ENCODE measurements around the gene LCE1A. TPM values are rescaled to one million over a fixed set of nuclear protein-coding genes. Genes with fewer than 3 reads are reported as not detected.

The LCE1A gene
- total and polyA plus RNA-seq, 4 experiments from 2014 or later = not detected

- Mint-ChIP-seq H3K9me3 (no peaks in the 10 kb centered on the region), H3K4me3 (no peak overlapping the region), H3K36me3 (no peaks in the 10 kb centered on the region), H3K27ac (no peak overlapping the region), H3K4me1 (peaks cover 0 to 1% (median 0%) of the 10 kb centered on the region in 4 donors), H3K27me3 (peaks cover 5 to 6% of the 10 kb centered on the region in 2 donors)
- H3K4me1 ChIP-seq (ENCODE audit: insufficient read depth, low read length) = no peaks in the 10 kb centered on the region
- DNase-seq = peak; percentile 31 to 50 (median 38)
- H3K36me3 ChIP-seq (ENCODE audit: insufficient read depth, low read length) = no peaks in the 10 kb centered on the region
- no peak overlapping the region for H3K27ac ChIP-seq (ENCODE audit: low read depth, low read length)
- H3K9me3 ChIP-seq (ENCODE audit: control insufficient read depth in 1 of 2, low read length in 2 of 2) = no peaks in the 10 kb centered on the region
- POLR2A ChIA-PET (ENCODE audit: partially characterized antibody) = no interaction called here
- H3K27me3 ChIP-seq (ENCODE audit: insufficient read depth, low read length) = no peaks in the 10 kb centered on the region
- intact Hi-C loops (cut with micrococcal nuclease) = no loop called here
- CTCF ChIA-PET (ENCODE audit: partially characterized antibody) = interaction anchor here (0.6 to 1.7 kb wide), 8 partner anchors 8 to 421 kb away, joined by 3 to 5 read pairs (median 3); partner anchors contain the start of gene SMCP
- no peak overlapping the region for H3K4me3 ChIP-seq (ENCODE audit: low read length in 2 of 2)
Measured at GRCh38 chr1:152869808-152870419, 42.6 kb downstream of the LCE1A start.

GRCh38 chr1:152870831-152871730 lies 43.8 kb downstream of the LCE1A start:
- intact Hi-C loops (cut with micrococcal nuclease) = no loop called here
- Histone ChIP-seq H3K36me3 (ENCODE audit: insufficient read depth, low read length) (no peaks in the 10 kb centered on the region), H3K4me3 (ENCODE audit: low read length in 2 of 2) (no peak overlapping the region), H3K27ac (ENCODE audit: low read depth, low read length) (no peak overlapping the region), H3K4me1 (ENCODE audit: insufficient read depth, low read length) (no peaks in the 10 kb centered on the region), H3K9me3 (ENCODE audit: control insufficient read depth in 1 of 2, low read length in 2 of 2) (no peaks in the 10 kb centered on the region), H3K27me3 (ENCODE audit: insufficient read depth, low read length) (no peaks in the 10 kb centered on the region)
- no peaks in the 10 kb centered on the region for H3K36me3 Mint-ChIP-seq
- H3K9me3 Mint-ChIP-seq = no peaks in the 10 kb centered on the region
- ChIA-PET CTCF (ENCODE audit: partially characterized antibody) (interaction anchor here (0.8 to 1.7 kb wide), 7 partner anchors 8 to 416 kb away, joined by 3 to 5 read pairs (median 3); no protein-coding TSS in a partner anchor), POLR2A (ENCODE audit: partially characterized antibody) (no interaction called here)
- H3K27me3 Mint-ChIP-seq = peaks cover 8 to 11% of the 10 kb centered on the region in 2 donors
- no peak overlapping the region for H3K4me3 Mint-ChIP-seq
- no peak overlapping the region for H3K27ac Mint-ChIP-seq
- peaks cover 0 to 1% (median 0%) of the 10 kb centered on the region in 4 donors for H3K4me1 Mint-ChIP-seq
- DNase-seq = no peak

- H3K9me3 Mint-ChIP-seq = no peaks in the 10 kb centered on the region
- no peak overlapping the region for H3K27ac ChIP-seq (ENCODE audit: low read depth, low read length)
- peaks cover 0 to 1% (median 0%) of the 10 kb centered on the region in 4 donors for H3K4me1 Mint-ChIP-seq
- DNase-seq = no peak
- no peak overlapping the region for H3K4me3 Mint-ChIP-seq
- H3K4me1 ChIP-seq (ENCODE audit: insufficient read depth, low read length) = no peaks in the 10 kb centered on the region
- no peaks in the 10 kb centered on the region for H3K27me3 ChIP-seq (ENCODE audit: insufficient read depth, low read length)
- CTCF ChIA-PET (ENCODE audit: partially characterized antibody) = no interaction called here
- no peak overlapping the region for H3K4me3 ChIP-seq (ENCODE audit: low read length in 2 of 2)
- intact Hi-C loops (cut with micrococcal nuclease) = no loop called here
- no peaks in the 10 kb centered on the region for H3K9me3 ChIP-seq (ENCODE audit: control insufficient read depth in 1 of 2, low read length in 2 of 2)
- no peaks in the 10 kb centered on the region for H3K36me3 ChIP-seq (ENCODE audit: insufficient read depth, low read length)
- no peak overlapping the region for H3K27ac Mint-ChIP-seq
- POLR2A ChIA-PET (ENCODE audit: partially characterized antibody) = no interaction called here
- no peaks in the 10 kb centered on the region for H3K36me3 Mint-ChIP-seq
- peaks cover 8 to 11% of the 10 kb centered on the region in 2 donors for H3K27me3 Mint-ChIP-seq
Measured at GRCh38 chr1:152871731-152872126, 44.5 kb downstream of the LCE1A start.

GRCh38 chr1:152873495-152873894 lies 46.2 kb downstream of the LCE1A start:
- Mint-ChIP-seq H3K36me3 (no peaks in the 10 kb centered on the region), H3K27ac (no peak overlapping the region), H3K9me3 (no peaks in the 10 kb centered on the region), H3K4me1 (peaks cover 0 to 1% (median 0%) of the 10 kb centered on the region in 4 donors), H3K27me3 (peaks cover 14% of the 10 kb centered on the region in 2 donors), H3K4me3 (no peak overlapping the region)
- Histone ChIP-seq H3K9me3 (ENCODE audit: control insufficient read depth in 1 of 2, low read length in 2 of 2) (no peaks in the 10 kb centered on the region), H3K4me3 (ENCODE audit: low read length in 2 of 2) (no peak overlapping the region), H3K36me3 (ENCODE audit: insufficient read depth, low read length) (no peaks in the 10 kb centered on the region), H3K4me1 (ENCODE audit: insufficient read depth, low read length) (no peaks in the 10 kb centered on the region), H3K27me3 (ENCODE audit: insufficient read depth, low read length) (no peaks in the 10 kb centered on the region), H3K27ac (ENCODE audit: low read depth, low read length) (no peak overlapping the region)
- no peak for DNase-seq
- CTCF ChIA-PET (ENCODE audit: partially characterized antibody) = no interaction called here
- POLR2A ChIA-PET (ENCODE audit: partially characterized antibody) = no interaction called here
- intact Hi-C loops (cut with micrococcal nuclease) = no loop called here

GRCh38 chr1:152876827-152877226 lies 49.6 kb downstream of the LCE1A start:
- no peaks in the 10 kb centered on the region for H3K9me3 Mint-ChIP-seq

More at GRCh38 chr1:152876827-152877226, 49.6 kb downstream of the LCE1A start:
- Histone ChIP-seq H3K36me3 (ENCODE audit: insufficient read depth, low read length) (no peaks in the 10 kb centered on the region), H3K4me3 (ENCODE audit: low read length in 2 of 2) (no peak overlapping the region), H3K27ac (ENCODE audit: low read depth, low read length) (no peak overlapping the region), H3K27me3 (ENCODE audit: insufficient read depth, low read length) (no peaks in the 10 kb centered on the region), H3K4me1 (ENCODE audit: insufficient read depth, low read length) (no peaks in the 10 kb centered on the region), H3K9me3 (ENCODE audit: control insufficient read depth in 1 of 2, low read length in 2 of 2) (no peaks in the 10 kb centered on the region)
- Mint-ChIP-seq H3K27me3 (peaks cover 15% of the 10 kb centered on the region in 2 donors), H3K4me1 (peaks cover 0 to 14% (median 7%) of the 10 kb centered on the region in 4 donors), H3K4me3 (no peak overlapping the region), H3K27ac (no peak overlapping the region), H3K36me3 (no peaks in the 10 kb centered on the region)
- ChIA-PET CTCF (ENCODE audit: partially characterized antibody) (interaction anchor here (1.4 kb wide), 1 partner anchor 10 kb away, joined by 3 read pairs; no protein-coding TSS in a partner anchor), POLR2A (ENCODE audit: partially characterized antibody) (no interaction called here)
- intact Hi-C loops (cut with micrococcal nuclease) = no loop called here
- DNase-seq = no peak

Other genes starting within 250 kb of the LCE1A start
- not detected for gene LCE3D, start 247.0 kb upstream of the LCE1A start, total RNA-seq
- gene LCE3D, start 247.0 kb upstream of the LCE1A start, polyA plus RNA-seq = not detected
- gene LCE3C, start 227.2 kb upstream of the LCE1A start, total RNA-seq = not detected
- not detected for gene LCE3C, start 227.2 kb upstream of the LCE1A start, polyA plus RNA-seq
- gene LCE3B, start 213.7 kb upstream of the LCE1A start, total RNA-seq = not detected
- not detected for gene LCE3B, start 213.7 kb upstream of the LCE1A start, polyA plus RNA-seq
- gene LCE3A, start 204.4 kb upstream of the LCE1A start, total RNA-seq = not detected
- not detected for gene LCE3A, start 204.4 kb upstream of the LCE1A start, polyA plus RNA-seq
- not detected for gene LCE2D, start 164.1 kb upstream of the LCE1A start, total RNA-seq
- gene LCE2D, start 164.1 kb upstream of the LCE1A start, polyA plus RNA-seq = not detected
- not detected for gene LCE2C, start 152.2 kb upstream of the LCE1A start, total RNA-seq
- not detected for gene LCE2C, start 152.2 kb upstream of the LCE1A start, polyA plus RNA-seq
- not detected for gene LCE2B, start 141.3 kb upstream of the LCE1A start, total RNA-seq
- gene LCE2B, start 141.3 kb upstream of the LCE1A start, polyA plus RNA-seq = not detected
- gene LCE2A, start 129.1 kb upstream of the LCE1A start, total RNA-seq = not detected
- gene LCE2A, start 129.1 kb upstream of the LCE1A start, polyA plus RNA-seq = not detected
- gene LCE4A, start 119.3 kb upstream of the LCE1A start, total RNA-seq = not detected
- not detected for gene LCE4A, start 119.3 kb upstream of the LCE1A start, polyA plus RNA-seq
- gene KPRP, start 69.4 kb upstream of the LCE1A start, total RNA-seq = not detected
- gene KPRP, start 69.4 kb upstream of the LCE1A start, polyA plus RNA-seq = not detected
- not detected for gene LCE1F, start 52.3 kb upstream of the LCE1A start, total RNA-seq
- not detected for gene LCE1F, start 52.3 kb upstream of the LCE1A start, polyA plus RNA-seq
- not detected for gene LCE1E, start 41.2 kb upstream of the LCE1A start, total RNA-seq
- gene LCE1E, start 41.2 kb upstream of the LCE1A start, polyA plus RNA-seq = not detected
- gene LCE1D, start 30.8 kb upstream of the LCE1A start, total RNA-seq = not detected
- not detected for gene LCE1D, start 30.8 kb upstream of the LCE1A start, polyA plus RNA-seq
- gene LCE1C, start 20.8 kb upstream of the LCE1A start, total RNA-seq = not detected
- gene LCE1C, start 20.8 kb upstream of the LCE1A start, polyA plus RNA-seq = not detected
- not detected for gene LCE1B, start 15.5 kb upstream of the LCE1A start, total RNA-seq
- gene LCE1B, start 15.5 kb upstream of the LCE1A start, polyA plus RNA-seq = not detected
- not detected for gene LCE6A, start 15.4 kb downstream of the LCE1A start, total RNA-seq
- gene LCE6A, start 15.4 kb downstream of the LCE1A start, polyA plus RNA-seq = not detected
- not detected for gene LCE7A, start 32.5 kb downstream of the LCE1A start, total RNA-seq
- gene LCE7A, start 32.5 kb downstream of the LCE1A start, polyA plus RNA-seq = not detected
- not detected for gene SMCP, start 50.8 kb downstream of the LCE1A start, total RNA-seq
- not detected for gene SMCP, start 50.8 kb downstream of the LCE1A start, polyA plus RNA-seq
- not detected for gene IVL, start 81.1 kb downstream of the LCE1A start, total RNA-seq
- gene IVL, start 81.1 kb downstream of the LCE1A start, polyA plus RNA-seq = not detected
- not detected for gene SPRR5, start 119.7 kb downstream of the LCE1A start, total RNA-seq
- not detected for gene SPRR5, start 119.7 kb downstream of the LCE1A start, polyA plus RNA-seq
- gene SPRR4, start 143.2 kb downstream of the LCE1A start, total RNA-seq = not detected
- not detected for gene SPRR4, start 143.2 kb downstream of the LCE1A start, polyA plus RNA-seq
- gene SPRR1A, start 156.6 kb downstream of the LCE1A start, total RNA-seq = not detected
- not detected for gene SPRR1A, start 156.6 kb downstream of the LCE1A start, polyA plus RNA-seq
- gene SPRR3, start 174.3 kb downstream of the LCE1A start, total RNA-seq = not detected
- not detected for gene SPRR3, start 174.3 kb downstream of the LCE1A start, polyA plus RNA-seq
- gene SPRR1B, start 203.7 kb downstream of the LCE1A start, total RNA-seq = not detected
- not detected for gene SPRR1B, start 203.7 kb downstream of the LCE1A start, polyA plus RNA-seq
- not detected for gene SPRR2D, start 213.6 kb downstream of the LCE1A start, total RNA-seq
- gene SPRR2D, start 213.6 kb downstream of the LCE1A start, polyA plus RNA-seq = not detected
- not detected for gene SPRR2A, start 230.0 kb downstream of the LCE1A start, total RNA-seq
- gene SPRR2A, start 230.0 kb downstream of the LCE1A start, polyA plus RNA-seq = not detected
- not detected for gene SPRR2B, start 244.1 kb downstream of the LCE1A start, total RNA-seq
- gene SPRR2B, start 244.1 kb downstream of the LCE1A start, polyA plus RNA-seq = not detected

Measured in CD4-positive, alpha-beta memory T cell (primary cell).